Suprapubic skin (tissue), 3 donors: ENCODE data around the gene SCAPER.

Source experiments
- CTCF ChIP-seq, 2 donors: fragments of 200-600 bp in 1 of 2; fragments of 450-650 bp in 1 of 2; sonication (generic) in 1 of 2; IDR thresholded peaks; one replicate each; pipeline ENCODE4 v1.5.1; 2016 to 2019; ENCODE audit warnings: antibody characterized with exemption in 2 of 2, mild to moderate bottlenecking in 1 of 2, moderate library complexity in 1 of 2
- POLR2A ChIP-seq, 2 donors: fragments of 450-650 bp; IDR thresholded peaks; one replicate each; pipeline ENCODE4 v1.6.1; 2017; ENCODE audit warnings: antibody characterized with exemption in 2 of 2, mild to moderate bottlenecking in 2 of 2, moderate library complexity in 2 of 2

GRCh38 chr15:76637166-76637565 is 268.0 kb downstream of the SCAPER start:
- no peak for TF ChIP-seq CTCF (IDR thresholded peaks at IDR 0.05)
- TF ChIP-seq POLR2A (IDR thresholded peaks at IDR 0.05) = no peak
